SIG-M5 (cell line): ENCODE measurements around the gene KCTD6.

ENCODE experiments used
- DNase-seq: peaks from one replicate; lab custom pipeline; 2025; lab: John Stamatoyannopoulos, UW

The KCTD6 gene

DNA sequence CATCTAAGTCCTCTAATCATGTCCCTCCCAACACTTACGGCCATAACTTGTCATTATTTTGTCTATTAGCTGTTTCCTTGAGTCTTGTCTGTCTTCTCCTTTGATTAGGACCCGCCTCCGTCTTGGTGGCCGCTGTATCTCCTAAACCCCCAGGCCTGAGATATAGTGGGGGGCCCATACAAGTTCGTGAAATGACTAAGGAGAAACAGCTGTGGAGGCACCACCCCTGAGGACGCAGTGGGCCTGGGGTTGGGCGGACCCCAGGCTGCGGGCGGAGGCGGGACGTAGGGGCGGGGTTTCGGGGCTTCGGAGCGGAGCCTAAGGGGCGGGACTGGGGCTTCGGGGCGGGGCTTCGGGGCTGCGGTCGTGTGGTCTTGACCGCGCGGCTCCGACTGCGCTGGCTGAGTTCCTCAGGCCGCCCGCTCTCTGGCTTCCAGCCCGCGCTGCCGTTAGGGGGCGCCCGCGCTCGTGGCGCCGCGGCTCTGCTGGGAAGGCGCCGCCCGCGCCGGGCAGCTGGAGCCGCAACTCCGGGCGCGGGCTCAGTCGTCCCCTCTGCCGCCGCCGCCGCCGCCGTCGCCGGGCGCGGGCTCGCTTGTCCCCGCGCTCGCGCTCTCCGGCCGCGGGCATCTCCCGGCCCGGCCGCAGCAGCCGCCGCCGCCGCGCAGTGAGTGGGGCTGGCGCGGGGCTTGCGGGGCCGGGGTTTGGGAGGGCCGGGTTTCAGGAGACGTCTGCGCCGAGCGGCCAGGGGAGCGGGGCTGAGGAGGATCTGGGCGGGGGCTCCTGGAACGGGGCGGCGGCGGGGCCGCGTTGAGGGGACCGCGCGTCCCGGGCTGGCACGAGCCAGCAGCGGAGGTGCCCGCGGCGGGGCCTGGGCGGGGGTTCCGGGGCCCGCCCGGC is at the start of gene KCTD6:
Gene KCTD6, plus strand, starts transcription at position 591 of the 897 bp plus-strand sequence. CDS start 6,660 bp downstream, outside the sequence.
- peak; percentile 12 for DNase-seq

DNA sequence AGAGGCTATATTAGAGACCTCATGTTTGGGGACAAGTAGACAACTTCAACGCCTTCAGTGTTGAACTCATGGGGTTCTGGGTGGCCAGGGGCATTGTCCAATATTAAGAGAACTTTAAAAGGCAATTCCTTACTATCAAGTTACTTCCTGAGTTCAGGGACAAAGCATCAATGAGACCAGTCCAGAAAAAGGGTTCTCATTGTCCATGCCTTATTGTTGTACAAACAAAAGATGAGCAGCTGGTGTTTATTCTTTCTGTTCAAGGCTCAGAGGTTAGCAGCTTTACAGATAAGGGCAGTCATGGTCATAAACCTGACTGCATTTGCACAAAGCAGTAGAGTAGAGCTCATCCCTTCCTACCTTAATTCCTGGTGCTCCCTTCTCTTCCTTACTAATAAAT is 39.7 kb upstream of the KCTD6 start:
- no peak for DNase-seq

- no peak for DNase-seq
These were observed 32.7 kb upstream of the KCTD6 start for GRCh38 chr3:58459160-58459559.

GRCh38 chr3:58462829-58463180 is 29.1 kb upstream of the KCTD6 start:
- no peak for DNase-seq

- no peak for DNase-seq
These were observed 28.5 kb upstream of the KCTD6 start for GRCh38 chr3:58463181-58463941.

- no peak for DNase-seq
These were observed 28.0 kb upstream of the KCTD6 start for GRCh38 chr3:58463942-58464271.

DNA sequence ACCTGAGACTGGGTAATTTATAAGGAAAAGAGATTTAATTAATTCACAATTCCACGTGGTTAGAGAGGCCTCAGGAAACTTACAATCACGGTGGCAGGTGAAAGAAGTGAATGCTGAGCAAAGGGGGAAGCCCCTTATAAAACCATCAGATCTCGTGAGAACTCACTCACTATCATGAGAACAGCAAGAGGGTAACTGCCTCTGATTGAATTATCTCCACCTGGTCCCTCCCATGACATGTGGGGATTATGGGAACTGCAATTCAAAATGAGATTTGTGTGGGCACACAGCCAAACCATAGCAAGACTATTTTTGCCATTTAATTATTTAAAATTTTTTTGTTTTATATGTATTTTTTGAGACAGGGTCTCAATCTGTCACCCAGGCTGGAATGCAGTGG is 27.0 kb upstream of the KCTD6 start:
- no peak for DNase-seq

- DNase-seq: no peak
These were observed 24.9 kb upstream of the KCTD6 start for GRCh38 chr3:58466899-58467563.

- no peak for DNase-seq
These were observed 22.8 kb upstream of the KCTD6 start for GRCh38 chr3:58469096-58469495.

DNA sequence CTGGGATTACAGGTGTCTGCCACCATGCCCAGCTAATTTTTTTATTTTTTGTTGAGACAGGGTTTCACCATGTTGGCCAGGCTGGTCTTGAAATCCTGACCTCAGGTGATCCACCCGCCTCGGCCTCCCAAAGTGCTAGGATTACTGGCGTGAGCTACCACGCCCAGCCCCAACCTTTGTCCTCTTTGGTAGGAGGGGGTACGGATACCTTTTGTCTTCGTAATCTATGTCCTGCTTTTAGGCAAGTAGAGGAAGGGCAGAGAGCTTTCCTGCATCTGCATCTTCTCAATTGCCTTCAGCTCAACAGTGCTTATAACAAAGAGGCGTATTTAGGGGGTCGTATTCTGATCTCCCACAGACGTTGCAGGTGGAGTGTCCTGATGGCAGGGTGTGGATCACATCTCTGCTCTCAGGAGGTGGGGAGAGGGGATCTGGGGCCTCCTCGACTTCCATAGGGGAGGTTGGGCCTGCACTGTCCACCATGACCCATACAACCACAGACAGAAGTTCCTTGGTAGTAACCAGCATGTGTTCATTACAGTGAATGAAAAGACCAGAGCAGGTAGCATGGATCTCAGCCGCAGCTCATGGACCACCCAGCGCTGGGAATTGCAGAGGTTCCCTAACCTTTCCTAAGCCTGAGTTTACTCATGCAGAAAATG is 21.4 kb upstream of the KCTD6 start:
- no peak for DNase-seq

- peak; percentile 82 for DNase-seq
These were observed 20.6 kb upstream of the KCTD6 start for GRCh38 chr3:58471025-58471887.

- DNase-seq: no peak
These were observed 18.6 kb upstream of the KCTD6 start for GRCh38 chr3:58473275-58473674.

DNA sequence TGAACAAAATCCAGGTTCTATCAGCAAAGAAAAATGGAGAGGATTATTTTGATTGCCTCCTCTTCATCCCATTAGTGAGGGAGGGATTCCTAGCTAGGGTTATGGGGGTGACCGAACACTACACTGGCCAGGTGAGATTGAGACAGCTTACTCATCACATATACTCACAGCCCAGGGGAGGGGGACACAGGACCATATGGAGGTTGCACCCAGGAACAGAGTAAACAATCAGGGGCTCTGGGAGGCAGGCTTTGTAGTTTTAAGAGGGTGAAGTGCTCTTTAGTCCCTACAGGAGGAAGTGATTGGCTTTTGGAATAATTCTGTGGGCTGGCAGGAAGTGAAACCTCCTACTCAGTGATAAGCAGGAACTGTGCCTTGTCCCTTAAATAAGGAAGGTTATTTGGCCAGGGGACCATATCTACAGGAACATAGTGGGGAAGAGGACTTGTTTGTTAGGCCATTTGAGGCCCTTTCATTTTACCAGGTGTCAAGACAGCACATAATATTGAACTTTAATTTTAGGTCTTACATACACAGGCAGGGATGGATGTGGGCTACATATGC is 17.5 kb upstream of the KCTD6 start:
- DNase-seq: peak; percentile 66

GRCh38 chr3:58474967-58475578 is 16.8 kb upstream of the KCTD6 start:
- DNase-seq: no peak

DNA sequence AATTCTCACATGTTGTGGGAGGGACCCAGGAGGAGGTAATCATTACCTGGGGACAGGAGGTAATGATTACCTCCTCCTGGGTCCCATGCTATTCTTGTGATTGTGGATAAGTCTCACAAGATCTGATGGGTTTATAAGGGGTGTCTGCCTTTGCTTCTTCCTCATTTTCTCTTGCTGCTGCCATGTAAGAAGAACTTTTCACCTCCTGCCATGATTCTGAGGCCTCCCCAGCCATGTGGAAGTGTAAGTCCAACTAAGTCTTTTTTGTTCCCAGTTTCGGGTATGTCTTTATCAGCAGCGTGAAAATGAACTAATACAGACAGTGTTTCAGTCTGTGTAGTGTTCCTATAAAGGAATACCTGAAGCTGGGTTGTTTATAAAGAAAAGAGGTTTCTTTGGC is 13.1 kb upstream of the KCTD6 start:
- DNase-seq: no peak

- DNase-seq: no peak
These were observed 11.6 kb upstream of the KCTD6 start for GRCh38 chr3:58480309-58480708.

DNA sequence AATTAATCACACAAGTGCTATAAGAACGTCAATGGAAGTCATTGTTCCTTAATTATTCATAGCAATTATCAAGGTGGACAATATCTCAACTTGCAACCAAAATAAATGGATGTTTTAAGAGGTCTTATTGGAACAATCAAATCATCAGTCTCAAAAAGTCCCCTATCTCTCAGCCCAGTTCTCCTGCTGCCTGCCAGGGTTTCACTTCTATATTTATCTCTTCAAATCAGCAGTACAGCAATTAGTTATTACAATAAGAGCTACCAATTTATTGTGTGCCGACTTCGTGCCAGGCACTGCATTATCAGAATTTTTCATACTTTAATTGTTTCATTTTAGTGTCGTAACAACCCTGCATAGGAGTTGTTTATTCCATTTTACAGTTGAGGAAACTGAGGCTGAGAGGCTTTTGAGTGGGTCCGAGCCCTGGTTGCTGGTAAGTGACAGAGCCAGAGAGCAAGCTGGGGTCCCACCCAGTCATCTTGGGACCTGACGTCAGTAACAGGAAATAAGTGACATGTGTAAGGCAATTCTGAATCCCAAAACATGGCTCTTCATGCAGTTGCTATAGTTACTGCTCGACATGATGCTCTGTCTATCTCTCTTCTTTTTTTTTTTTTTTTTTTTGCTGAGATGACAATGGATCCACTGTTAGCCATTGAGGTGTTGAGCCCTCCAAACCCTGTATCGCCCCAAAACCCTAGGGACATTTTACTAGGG is 8.8 kb upstream of the KCTD6 start:
- DNase-seq: no peak

DNA sequence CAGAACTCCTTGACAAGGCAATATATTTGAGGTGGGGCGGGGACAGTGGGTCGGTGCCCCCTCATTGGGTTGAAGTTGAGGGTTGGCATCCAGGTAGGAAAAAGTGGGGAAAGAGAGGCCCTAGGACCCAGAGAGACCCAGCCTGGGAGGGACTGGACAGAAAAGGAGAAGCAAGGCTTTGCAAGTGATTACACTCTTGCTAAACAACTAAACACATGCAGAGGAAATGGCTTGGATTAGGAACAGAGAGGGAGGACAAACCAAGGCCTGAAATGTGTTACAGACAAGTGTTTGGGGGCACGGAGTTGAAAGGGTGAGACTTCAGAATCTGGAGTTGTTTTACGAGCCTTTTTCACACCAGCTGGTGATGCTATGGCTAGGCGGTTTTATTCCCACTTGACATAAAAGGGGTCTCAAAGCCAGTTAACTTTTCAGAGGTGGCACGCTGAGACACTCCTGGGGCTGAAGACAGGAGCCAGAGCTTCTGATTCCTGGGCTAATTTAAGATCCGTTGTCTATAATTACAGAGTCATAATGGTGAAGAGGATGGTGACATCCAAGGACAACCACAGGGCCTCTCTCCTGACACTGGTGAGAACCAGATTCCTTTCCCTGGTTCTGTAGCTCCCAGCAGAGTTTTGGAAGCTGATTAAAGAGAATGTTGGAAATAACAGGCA is 7.7 kb upstream of the KCTD6 start:
- DNase-seq: no peak

DNA sequence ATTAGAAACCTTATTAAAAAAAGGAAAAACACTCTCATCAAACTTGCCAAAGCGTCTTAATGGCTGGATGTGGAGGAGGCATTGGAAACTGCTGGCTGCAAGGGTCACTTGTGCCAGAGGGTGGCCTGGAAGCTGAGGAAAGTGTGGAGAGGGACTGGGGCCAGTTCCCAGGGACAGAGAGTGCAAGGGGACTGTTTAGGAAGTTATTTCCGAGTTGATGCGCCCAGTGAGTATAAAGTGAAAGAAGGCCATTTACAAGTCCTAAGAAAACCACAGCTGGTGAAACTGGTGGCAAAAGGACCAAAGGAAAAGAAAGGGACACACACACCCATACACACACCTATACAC is 7.2 kb upstream of the KCTD6 start:
- no peak for DNase-seq
